Measurements from ENCODE around the gene KRT222.

Gene KRT222

GRCh38 chr17:40615068-40615840, 49.7 kb downstream of the KRT222 start:
- DNase-seq (ENCODE audit: low read depth): no peak

DNA sequence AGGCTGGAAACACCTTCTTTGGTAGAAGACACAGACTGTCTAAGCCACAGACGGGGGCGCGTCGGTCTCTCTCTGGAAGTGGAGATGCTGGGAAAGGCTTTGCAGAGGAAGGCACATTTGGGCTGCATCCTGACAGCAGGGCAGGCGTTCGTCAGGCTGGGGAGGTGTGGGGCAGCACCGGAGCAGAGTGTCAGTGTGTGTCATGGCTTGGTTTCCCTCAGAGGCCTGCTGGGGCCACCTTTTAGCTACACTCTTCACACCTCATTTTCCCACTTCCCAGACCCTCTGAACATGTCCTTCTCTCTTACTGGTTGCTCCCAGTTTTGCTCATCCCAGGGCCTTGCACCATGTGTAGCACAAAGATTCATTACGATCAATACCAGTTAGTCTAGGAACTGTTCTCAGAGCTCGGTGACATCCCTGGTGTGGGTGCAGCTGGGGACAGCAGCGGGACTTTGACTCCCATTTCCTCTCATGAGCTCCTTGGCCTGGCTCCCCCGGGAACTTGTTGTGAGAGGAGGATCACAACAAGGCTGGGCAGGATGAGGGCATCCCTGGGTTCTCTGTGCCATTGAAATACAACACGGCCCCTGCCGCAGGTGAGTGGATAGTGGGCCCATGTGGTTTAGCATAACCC, 50.4 kb downstream of the KRT222 start:
- no peak for DNase-seq (ENCODE audit: low read depth)

GRCh38 chr17:40613467-40614154, 51.4 kb downstream of the KRT222 start:
- no peak for DNase-seq (ENCODE audit: low read depth)

DNA sequence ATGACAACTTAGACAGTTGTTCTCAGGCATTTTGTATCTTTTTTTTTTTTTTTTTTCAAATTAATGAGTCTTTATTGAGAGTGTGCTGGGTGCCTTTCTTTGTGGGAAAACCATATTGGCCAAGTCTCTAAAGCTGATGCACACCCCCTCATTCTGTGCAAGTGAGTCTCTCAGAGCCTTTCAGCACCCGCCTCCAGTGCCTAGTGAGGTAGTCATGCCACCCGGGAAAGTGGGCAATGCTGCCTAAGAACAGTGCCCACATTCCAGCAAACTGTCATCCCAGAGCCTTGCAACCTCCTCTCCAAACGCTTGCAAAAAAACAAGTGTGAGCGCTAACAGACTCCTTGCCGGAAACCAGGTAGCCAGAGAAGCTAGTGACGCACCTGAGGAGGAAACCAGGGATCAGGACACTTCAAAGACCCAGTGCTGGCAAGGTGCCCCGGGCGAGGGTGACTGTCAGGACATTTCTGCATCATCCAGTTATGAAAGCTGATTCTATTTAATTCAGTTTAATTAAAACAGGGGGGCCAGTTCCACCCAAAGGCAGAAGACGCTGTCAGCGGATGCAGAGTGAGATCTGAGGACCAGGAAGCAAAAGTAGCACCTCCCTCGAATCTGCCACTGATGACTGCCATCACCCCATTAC, 52.3 kb downstream of the KRT222 start:
- DNase-seq (ENCODE audit: low read depth): no peak

GRCh38 chr17:40611840-40612474, 53.0 kb downstream of the KRT222 start:
- no peak for DNase-seq (ENCODE audit: low read depth)

DNA sequence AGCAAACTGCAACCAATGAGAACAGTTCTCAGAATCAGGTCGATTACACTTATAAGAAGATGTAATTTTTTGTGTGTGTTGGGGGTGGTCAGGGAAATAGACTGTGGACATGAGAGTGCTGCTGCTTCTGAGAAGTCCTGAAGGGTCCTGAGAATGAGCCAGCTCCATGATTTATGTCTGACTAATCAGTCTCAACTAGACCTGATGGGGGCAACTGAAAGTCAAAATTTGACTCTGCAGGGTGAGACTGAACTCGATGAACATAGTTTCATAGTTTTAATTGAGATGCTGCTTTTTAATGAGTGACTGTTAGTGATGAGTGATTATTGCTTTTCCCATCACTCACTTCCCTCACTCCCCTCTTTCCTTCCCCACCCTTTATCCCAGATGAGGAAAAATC, 54.6 kb downstream of the KRT222 start:
- no peak for DNase-seq (ENCODE audit: low read depth)

DNA sequence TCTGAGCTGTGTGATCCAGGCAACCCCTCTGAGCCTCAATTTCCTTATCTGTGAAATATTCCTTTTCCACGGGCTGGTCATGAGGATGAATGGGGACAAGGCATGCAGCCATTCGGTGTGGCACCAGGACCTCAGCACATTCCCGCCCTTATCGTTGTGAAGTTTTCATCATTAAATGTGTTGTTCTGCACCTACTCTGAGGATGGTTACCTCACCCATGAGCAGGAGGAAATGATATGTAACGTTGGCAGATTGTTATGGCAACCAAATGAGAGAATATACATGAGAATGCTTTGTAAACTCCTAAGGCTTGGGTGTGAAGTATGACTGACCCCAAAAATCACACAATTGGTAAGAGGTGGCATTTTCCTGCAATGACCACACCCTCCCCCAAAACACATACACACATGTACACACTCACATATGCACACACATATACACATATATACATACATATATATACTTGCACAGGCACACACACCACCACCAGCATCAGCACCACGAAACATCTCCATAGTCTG, 56.9 kb downstream of the KRT222 start:
- no peak for DNase-seq (ENCODE audit: low read depth)

DNA sequence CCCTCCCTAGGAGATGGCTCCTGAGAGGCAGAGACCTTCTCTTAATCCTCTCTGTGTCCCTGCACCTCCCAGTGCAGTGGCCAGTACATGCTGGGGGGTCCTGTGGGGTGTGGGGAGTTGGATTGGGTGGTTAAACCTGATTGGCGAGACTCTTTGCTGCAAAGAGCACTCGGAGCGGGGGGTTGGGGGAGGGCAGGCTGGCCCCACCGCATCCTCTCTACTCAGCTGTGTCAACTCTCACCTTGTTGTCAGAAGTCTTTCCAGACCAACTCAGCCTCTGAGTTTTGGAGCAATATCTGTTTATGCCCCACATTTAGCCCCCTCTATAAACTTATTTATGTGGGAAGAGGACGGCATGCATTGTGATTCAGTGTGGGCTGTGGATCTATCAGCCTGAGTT, 57.3 kb downstream of the KRT222 start:
- no peak for DNase-seq (ENCODE audit: low read depth)

GRCh38 chr17:40606548-40607353, 58.2 kb downstream of the KRT222 start:
- DNase-seq (ENCODE audit: low read depth): no peak

GRCh38 chr17:40605306-40605705, 59.7 kb downstream of the KRT222 start:
- no peak for DNase-seq (ENCODE audit: low read depth)
